NCI-H526 treated with DMSO at 0.1 percent for 48 hours (cell line): ENCODE results near the gene CRACDL.

Experiments used
- DNase-seq: peaks from one replicate; lab custom pipeline; 2025; lab: John Stamatoyannopoulos, UW

The CRACDL gene

DNA sequence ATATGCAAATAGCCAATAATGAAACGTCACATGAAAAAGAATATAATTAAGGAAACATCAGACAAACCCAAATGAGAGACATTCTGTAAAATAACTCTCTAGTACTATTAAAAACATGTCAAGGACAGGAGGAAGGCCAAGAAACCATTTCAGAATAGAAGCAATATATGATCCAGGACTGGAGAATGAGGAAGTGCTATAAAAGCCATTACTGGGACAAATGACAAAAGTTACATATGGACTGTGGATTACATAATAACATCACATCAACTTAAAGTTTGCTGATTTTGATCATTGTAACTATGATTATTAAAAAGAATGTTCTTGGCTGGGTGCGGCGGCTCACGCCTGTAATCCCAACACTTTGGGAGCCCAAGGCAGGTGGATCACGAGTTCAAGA, 81.3 kb downstream of the CRACDL start:
- no peak for DNase-seq

DNA sequence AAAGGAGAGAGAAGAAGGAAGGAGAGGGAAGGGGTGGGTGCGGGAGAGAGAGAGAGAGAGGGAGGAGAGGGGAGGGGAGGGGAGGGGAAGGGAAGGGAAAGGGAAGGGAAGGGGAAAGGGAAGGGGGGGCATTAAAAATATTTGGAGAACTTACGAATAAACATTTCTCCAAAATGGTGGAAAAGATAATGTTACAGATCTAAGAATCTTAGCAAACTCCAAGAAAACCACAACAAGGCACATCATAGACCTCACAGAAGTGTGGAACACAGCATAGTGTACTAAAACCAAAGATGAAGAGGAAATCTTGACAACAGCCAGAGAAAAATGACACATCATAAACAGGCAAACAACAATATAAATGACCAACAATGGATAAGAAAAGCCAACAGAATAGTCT, 83.1 kb downstream of the CRACDL start:
- no peak for DNase-seq

DNA sequence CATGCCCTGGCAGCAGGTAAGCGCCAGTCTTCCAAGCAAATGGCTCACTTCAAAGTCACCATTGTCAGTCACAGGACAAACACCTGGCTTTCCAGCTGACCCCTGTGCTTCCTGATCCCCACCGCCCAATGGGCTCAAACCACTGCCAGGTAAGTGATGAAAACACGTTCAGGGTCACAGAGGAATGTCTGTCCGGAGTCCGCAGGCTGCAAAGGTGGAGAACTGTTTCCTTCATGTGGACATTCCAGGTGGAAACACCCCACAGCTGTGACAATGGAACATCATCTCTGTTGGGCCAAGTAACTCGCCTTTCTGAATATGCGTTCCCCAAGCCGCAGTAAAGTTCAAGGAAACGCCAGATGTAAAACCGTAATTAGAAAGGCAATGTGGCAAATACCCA, 86.0 kb downstream of the CRACDL start:
- no peak for DNase-seq

DNA sequence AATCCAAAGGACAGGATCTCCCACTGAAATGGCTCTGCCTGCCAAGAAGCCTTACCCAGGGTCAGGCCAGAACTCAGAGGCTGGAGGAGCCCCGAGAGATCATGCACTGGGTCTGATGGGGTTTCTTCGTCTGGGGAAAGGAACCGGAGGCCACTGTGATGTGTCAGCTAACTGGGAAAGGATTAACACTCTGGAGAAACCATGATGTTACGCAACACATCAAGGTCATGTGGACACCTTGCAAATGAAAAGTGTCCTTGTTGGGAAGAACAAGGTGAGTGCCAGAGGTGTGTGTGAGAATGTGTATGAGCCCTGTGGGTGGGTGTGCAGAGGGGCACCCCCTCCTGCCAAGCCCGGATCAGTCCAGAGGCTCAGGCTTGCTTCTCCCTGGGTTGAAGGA, 86.9 kb downstream of the CRACDL start:
- no peak for DNase-seq

DNA sequence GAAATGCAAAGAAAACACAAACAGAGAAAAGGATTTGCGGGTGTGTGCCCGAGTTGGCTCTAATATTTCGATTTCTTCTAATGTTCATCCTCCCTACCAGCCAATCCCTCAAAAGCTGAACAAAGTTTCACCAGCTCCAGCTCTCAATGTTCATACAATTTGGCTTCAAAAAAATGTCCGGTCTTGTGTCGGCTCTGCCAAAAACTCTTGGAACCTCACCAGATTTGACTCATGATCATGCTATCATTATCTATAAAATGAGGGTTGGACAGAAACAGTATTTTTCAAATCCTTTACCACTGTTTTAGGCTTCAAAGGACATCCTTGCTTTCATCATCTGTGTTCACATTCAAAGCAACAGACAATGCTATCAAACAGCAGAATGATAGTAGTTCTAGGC, 88.2 kb downstream of the CRACDL start:
- DNase-seq, result no peak

DNA sequence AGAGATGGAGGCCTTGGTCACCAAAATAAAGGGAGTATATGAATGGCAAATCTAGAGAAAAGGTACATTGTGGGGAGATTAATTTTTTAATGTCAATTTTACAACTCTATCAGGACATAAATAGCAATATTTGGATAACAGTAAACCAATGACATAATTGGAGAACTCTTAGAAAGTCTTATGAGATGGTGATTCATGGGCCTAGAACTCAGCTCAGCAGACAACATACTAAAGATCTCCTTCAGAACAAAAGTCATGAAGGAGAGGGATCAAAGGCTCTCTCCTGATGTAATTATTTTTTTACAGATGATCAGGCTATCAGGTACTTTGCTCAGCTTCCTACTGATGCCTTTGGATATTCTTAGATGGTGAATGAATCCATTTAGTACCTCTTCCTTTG, 90.0 kb downstream of the CRACDL start:
- DNase-seq, result no peak

DNA sequence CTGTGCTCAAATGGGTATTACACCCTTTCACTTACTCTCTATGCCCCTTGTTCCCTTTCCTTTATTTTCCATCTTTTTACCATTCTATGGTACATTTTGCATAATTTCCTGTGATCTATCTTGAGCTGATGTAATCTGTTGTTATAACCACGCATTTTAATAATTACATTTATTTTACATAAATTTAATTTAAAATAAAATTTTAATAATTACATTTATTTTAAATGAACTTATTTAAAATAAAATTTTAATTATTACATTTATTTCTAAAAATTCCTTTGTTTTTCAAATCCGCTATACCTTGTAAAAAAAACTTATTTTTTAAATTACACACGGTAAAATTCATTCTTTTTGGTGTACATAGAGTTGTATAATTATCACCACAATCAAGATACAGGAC, 93.9 kb downstream of the CRACDL start:
- no peak for DNase-seq

DNA sequence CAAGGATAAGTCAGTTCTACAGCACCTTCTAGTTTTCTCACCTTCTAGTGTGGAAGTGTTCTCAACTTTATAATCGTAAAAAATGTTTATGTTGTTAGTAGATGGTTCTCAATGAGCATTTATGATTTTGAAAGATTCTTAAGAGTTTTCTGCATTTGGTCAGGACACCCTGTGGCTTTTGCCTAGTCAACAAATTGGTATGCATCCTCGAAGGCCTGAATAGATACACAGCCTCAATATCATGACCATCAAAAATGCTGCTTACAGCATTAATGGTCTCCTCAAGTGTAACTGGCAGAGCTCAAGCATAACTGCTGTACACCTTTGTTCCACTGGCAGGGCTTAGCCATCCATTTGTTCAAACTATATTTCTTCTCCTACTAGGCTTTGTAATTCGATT, 96.7 kb downstream of the CRACDL start:
- DNase-seq, result no peak

DNA sequence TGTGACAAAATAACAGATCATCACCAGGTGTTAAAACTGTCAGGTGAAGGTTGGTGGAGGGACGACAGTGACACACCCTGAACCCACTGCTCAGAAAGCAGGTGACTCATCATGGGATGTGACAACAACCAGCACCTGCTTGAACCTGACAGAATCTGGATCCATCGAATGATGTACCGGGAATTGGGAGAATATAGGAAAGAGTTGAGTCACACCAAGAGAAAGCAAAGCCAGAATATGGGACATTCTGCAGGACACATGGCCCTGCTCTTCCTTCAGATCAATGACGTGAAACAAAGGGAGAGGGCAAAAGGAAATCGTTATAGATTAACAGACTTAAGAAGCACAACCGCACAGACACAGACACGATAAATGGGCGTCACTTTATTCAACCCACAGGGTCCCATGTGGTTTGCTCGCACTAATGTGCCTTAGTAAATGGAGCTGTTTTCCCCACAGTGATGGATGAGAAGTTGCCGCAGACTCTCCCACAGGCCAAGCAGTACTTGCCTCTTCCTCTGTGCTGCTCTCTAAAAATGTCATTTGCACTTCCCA, 100.1 kb downstream of the CRACDL start:
- DNase-seq, result no peak

DNA sequence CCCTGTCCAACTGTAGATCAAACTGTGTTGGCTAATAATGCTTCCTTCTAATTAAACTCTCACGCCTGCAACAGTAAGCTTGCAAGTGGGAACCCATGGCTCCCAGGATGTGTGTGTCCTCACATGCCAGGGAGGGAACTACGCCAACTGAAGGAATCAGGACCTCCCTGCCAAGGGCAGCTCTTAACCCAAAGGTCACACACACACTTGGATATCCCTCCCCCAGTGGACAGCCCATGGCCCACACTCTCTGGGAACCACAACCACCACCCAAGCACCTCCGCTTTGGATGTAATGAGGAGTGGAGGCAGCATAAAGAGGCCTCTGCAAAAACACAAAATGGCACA, 102.1 kb downstream of the CRACDL start:
- DNase-seq, result no peak

DNA sequence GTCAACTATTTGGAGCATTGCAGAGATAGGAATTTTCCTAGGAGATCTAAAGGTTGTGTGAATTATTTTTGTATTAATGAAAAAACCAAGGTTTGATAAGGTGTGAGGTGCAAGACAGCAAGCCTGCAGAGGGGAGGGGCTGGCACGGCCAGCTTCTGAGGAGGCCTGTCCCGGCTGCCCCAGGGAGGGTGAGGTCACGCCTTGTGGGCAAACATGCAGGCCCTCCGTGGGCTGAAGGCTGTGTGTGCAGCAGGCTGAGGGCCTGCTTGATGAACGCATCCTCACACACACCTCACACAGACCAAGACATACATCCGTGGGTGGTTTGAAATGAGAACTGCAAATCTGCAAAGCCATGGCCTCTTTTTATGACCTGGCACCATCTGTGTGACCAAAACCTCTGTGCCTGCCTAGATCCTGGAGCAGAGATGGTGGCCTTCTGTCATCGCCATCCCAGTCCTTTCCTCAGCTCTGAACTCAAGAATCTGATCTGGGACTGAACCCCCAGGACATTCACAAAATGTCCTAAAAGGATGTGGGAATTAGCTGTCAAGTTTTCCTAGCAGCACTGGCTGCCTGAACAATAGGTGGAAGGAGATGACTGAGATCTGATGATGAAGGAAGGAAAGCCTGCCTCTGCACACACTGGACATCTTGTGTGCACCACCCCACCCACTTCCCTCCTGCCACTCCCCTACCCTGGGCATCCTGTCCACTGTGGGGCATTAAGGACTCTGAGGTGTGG, 102.7 kb downstream of the CRACDL start:
- no peak for DNase-seq

DNA sequence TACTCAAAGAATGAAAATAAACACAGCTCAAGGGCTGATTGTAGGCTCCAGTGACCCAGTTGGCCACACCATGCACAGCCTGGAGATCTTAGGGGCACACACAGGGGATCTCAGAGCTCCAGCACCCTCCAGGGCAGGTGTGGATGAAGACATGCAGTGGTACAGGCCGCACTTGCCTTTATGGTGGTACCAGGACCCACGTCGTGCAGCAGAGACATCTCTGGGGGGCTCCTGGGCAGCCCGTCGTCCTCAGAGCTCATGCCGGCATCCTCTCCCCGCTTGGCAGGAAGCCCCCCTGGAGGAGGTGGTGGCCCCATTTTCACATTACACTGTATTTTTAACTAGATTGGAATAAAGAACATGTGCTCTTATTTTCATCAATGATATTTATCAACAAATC, 103.9 kb downstream of the CRACDL start:
- no peak for DNase-seq

DNA sequence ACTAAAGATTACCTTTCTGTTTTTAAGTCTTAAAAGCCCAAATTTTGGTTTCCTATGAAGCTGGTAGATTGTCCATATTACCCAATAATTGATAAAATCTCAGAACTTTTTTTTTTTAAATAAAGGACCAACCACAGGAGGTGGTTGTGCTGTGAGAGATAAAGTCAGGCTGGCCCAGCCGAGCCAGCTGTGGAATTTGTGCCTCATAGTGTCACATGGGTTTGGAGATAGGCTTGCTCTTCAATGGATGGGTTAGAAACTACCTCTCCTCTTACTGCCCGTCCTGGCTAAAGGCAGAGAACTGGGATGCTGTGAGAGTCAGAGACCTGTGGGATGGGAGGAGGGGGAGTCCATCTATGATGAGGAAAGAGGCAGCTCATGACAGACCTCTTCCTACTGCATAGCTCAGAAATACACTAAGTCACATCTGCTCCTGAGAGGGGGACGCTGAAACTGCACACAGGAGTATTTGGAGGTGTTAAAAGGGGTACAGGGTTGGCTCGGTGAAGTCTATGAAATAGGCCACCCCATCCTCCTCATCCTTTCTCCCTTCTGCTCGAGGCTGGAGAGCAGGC, 105.4 kb downstream of the CRACDL start:
- DNase-seq, result no peak

DNA sequence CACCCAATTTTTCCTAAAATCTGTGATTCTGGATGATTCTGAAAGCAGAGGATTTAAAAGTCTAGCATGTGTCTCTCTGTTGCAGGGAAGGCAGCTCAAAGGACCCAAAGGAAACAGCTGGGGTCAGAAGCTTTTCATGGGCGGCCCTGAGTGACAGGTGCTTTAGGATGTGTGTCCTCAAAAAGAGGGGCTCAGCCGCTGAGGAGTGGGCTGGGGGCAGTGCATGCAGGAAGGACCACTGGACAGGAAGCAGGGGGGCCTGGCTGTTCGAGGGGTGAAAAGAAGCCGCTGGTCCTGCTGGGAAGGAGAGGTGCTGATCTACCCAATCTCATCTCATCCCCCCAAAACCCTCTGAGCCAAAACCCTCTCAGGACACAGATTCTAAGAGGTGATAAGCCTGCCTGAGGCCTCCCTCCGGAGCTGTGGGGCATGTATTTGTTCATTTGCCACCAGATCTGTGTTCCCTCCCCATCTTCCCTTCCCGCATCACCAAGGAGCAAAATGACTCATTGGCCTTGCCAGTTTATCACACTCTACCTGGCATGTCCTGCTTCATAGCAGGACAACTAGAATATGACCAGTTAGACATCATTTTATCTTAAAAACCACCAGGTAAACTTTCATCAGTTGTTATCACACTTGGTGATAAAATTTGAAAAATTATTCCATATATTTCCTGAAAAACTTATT, 106.3 kb downstream of the CRACDL start:
- no peak for DNase-seq

DNA sequence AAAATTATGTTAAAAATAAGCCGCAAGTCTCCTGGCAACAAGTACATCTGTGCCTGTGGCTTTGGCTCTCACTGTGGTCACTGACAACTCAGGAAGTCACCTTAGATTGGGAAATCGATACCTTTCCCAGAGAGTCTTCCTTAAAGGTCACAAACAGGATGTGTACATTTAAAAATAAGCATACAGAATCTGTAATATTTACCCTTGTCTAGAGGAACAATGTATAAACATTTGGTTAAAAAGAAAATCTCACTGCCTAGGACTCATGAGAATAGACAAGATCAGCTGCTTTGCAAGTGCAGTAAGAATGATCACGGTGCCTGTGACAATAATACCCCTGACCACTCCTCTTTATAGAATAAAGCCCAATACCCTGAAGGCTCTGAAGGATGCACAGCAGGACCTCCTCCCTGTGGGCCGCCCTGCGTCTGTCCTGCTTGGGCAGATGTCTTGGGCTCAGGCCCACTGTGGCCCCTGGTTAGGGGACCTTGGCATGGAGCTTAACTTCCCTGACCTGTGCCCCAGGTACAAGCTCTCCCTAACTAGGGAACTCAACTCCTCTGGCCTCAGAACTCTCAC, 107.1 kb downstream of the CRACDL start:
- DNase-seq, result no peak

DNA sequence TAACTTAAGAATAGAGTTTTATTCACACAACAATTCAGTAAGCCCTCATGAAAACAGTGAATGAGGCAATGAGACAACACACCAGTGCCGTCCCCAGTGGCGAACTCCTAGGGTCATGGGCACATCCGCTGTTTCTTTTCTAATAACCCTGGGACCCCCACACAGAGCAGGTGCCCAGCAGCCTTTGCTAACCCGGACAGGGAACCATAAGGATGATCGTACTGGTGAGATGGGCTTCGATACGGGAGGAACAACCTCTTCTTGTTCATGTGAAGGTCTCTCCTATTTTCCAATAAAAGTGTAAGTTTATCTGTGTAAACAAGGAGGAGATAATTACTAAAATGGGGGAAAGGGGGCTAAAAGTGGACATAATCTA, 107.7 kb downstream of the CRACDL start:
- DNase-seq, result no peak

DNA sequence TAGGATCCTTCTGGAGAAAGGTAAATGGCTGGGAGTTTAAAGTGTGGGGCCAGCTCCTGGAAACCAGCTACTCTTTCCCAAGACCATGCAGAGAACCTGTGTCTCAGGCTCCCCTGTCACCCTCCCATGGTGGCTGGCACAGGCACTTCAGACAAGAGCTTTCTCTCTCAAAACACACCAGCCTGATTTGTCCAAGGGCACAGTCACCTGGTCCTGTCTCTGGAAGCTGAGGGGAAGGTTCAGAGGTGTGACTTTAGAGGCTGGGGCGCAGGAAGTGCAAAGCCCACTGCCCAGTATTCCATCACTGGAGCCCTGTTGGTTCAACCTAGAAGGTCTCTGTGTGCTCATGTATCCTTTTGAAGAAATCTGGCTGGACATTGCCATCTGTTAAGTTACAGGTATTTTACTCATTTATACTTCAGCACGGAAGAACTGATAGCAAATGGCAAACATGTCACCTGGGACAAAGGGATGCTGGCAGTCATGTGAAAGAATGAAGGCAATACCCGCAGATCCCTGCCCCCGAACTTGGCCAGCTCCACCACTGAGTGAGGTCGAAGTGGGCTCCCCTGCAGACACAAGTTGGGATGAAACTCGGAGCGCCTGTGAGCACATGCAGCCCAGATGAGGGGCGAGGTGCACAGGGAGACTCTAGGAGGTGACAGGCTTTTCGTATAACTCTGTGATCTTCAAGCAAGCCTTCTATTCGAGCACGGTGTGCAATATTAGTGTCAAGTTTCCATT, 108.2 kb downstream of the CRACDL start:
- no peak for DNase-seq

DNA sequence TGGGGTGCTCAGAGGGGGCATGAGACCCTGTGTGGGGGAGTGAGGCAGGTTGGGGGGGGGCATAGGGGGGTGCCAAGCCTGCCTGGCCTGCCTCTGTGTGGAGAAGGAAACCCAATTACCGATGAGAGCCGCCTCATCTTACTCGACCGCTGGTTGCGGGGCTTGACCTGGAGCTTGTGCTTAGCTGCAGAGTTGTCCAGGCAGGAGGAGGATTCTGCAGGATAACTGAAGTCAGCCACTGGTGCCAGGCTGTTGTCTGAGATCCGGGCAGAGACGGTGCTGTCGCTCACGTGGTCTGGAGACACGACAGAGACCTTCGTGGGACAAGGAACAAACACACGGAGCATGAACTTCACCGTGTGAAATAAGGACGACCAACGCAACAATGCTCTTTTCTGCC, 109.2 kb downstream of the CRACDL start:
- DNase-seq, result no peak

DNA sequence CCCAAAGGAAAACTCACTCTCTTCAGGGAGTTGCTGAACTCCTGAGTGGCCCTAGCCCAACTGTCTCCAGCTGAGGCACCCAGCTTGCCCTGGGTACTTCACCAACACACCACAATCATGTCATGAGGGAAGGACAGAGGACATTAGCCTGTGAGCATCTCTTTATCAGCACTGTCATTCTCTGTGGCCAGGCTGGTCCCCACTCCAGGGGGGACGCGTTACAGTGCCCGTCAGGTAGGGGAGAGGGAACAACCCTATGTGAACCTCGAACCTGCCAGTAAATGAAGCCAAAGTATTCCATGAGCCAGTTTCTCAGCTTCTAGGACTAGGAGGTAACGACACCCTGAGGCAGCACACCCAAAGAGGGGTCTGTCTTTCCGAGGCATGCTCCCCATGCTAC, 110.2 kb downstream of the CRACDL start:
- no peak for DNase-seq

DNA sequence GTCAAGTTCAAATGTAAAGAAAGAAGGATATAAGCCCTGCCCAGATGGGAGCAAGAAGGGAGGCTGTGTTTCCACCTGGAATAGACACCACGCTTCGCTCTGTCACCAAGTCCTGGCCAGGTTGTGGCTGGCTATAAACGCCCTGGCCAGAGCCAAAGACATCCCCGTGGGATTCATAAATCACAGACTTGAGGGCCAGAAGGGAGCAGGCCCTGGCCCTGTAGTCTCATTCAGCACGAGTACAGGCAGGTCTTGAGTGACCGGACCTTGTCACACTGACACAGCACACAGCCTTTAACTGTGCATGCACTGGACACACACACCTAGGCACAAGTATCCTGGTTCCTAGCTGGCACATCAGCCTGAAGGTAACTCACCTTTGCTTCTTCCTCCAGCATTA, 110.6 kb downstream of the CRACDL start:
- no peak for DNase-seq

DNA sequence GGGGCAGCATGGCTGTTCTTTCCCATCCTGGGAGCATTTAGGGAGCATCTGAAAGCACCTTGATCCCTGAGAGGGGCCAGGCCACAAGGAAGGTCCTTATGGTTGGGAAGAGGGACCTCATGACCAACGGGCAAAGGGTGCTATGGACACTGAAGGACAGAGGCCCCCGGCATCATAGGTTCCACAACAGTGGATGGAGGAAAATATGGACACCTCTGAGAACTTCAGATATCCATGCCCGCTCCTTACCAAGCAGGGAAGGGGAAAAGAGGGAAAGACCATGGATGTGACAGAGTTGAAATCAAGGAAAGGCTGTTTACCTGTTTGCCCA, 111.0 kb downstream of the CRACDL start:
- no peak for DNase-seq

DNA sequence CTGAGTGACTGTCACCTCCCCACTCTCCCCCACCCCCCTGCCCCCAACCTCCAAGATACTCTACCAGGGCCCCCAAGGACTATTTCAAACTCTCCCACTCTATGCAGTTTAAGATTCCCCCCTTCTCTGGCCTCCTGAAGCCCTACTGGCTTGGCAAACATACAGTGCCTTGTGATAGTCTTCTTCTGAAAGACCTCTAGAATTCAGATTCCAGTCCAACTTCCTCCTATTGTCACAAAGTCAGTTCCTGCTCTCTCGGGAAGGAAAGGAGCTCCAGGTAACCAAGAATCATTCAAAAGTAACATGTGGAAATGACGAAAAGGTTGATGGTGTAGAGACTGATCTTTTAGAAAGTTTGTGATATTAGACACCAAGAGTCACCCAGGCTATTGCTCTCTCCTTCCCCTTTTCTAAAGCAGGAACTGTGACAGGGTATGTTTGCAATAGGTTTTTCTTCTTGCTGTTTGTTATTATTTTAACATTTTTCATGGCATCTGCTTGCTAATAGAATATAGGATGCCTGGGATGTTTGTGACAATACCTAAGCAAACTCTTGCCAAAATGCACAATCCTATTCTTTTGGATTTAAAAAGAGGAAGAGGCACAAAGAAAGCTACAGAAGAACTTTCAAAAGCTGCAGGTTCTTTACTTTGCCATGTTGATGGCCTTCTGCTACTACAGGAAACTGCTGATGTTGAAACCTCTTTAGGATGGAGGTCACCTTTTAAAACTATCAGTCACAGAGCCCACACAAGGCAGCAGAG, 111.6 kb downstream of the CRACDL start:
- no peak for DNase-seq
